Muscle of leg (tissue), 11 donors: ENCODE results near the gene LDLRAD4. TPM values are rescaled to one million over a fixed set of nuclear protein-coding genes. Genes with fewer than 3 reads are reported as not detected.

Experiments used
- DNase-seq: peaks from one replicate; pipeline ENCODE4 v3.0.0; 2013
- H3K27ac ChIP-seq: one replicate; pipeline ENCODE4 v1.5.1; 2013; ENCODE audit warnings: mild to moderate bottlenecking, low read length, control low read depth
- H3K27me3 ChIP-seq: one replicate; pipeline ENCODE4 v1.6.1; 2013; ENCODE audit warnings: low read length; ENCODE audit not compliant: control insufficient read depth, insufficient read depth
- H3K36me3 ChIP-seq: one replicate; pipeline ENCODE4 v1.6.1; 2013; ENCODE audit warnings: low read length; ENCODE audit not compliant: control insufficient read depth, insufficient read depth
- H3K4me1 ChIP-seq: one replicate; pipeline ENCODE4 v1.6.1; 2013; ENCODE audit warnings: low read length; ENCODE audit not compliant: control insufficient read depth, insufficient read depth
- H3K4me3 ChIP-seq: one replicate; pipeline ENCODE4 v1.5.1; 2013; ENCODE audit warnings: low read length, control low read depth
- H3K9me3 ChIP-seq: replicated peaks from 2 replicates; pipeline ENCODE4 v1.6.1; 2013; ENCODE audit warnings: low read depth, low read length; ENCODE audit not compliant: control insufficient read depth
- WGBS: methylation state at CpG from one replicate; pipeline ENCODE4 v1.1.5; 2013; ENCODE audit warnings: missing lambda C conversion rate; ENCODE audit not compliant: insufficient coverage; 5-methylcytosine and 5-hydroxymethylcytosine counted together
- polyA plus RNA-seq, 8 donors: library from polyadenylated mRNA; unstranded; fragments of 120-200 nt; gene quantifications; one replicate each; pipeline versions ENCODE4 v1.2.1 to v1.2.3, GENCODE V29; 2013; ENCODE audit warnings: inconsistent platforms in 1 of 8, low replicate concordance in 1 of 8; ENCODE audit not compliant: insufficient read length in 8 of 8, insufficient read depth in 1 of 8
- total RNA-seq: library from RNA; stranded (reverse); fragments of 120-200 nt; gene quantifications from one replicate; pipeline ENCODE4 v1.2.4, GENCODE V29; 2013

LDLRAD4 gene
- total and polyA plus RNA-seq, 9 donors = 9.0 to 20.8 (median 14.4) TPM

DNA sequence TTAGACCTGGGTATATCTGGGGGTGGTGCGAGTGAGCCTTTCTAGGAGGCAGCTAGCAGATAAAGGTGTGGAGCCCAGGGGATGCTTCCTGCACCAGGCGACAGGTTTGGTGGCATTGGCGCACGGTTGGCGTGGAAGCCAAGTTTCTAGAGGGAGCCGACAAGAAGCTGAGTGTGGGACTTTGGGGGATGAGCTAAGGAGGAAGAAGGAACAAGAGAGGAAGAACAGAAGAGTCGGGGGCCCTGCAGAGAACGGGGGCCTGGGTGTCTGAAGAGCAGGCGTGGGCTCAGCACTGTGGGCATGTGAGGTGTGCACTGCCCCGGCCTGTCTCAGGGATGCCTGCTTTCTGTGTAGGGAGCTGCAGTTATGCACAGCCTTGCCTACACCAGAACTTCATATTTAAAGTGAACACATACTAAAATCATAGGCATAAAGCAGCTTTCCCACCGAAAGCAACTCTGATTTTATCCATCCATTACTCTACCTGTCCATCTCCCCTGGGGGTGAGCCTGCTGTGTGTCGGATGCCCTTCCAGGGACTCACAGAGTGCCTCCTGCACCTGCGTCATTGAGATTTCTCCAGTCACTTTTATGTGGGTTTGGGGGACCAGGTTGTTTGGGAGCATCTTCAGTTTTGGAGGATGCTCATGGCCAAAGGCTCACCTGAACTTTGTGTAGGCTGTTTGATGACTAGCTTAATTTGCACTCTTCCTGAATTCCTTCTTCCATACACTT, 149.7 kb downstream of the LDLRAD4 start:
- DNase-seq = no peak
- no peak overlapping the region for H3K27ac ChIP-seq
- H3K9me3 ChIP-seq = no peaks in the 10 kb centered on the region
- no peaks in the 10 kb centered on the region for H3K4me1 ChIP-seq
- no peaks in the 10 kb centered on the region for H3K36me3 ChIP-seq
- no peak overlapping the region for H3K4me3 ChIP-seq
- no peaks in the 10 kb centered on the region for H3K27me3 ChIP-seq
- 84% methylated on average over 10 of the region's 13 CpGs for WGBS

DNA sequence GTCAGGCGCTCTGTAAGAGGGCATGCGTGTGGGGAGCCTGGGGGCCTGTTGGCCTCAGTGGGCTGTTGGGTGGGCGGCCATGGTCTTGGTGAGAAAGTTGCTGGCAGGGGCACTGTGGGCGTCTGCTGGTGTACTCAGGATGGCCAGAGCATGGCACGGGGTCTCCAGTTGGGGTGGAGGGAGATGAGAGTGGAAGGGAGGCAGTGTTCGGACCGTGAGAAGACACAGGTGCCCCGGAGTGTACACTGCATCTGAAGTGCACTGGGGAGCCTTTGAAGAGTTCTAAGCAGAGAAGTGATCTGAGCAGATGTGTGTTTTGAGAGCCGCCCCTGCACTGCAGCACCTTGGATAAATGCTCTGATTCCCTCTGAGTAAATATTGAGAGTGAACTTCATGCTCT, 150.8 kb downstream of the LDLRAD4 start:
- Histone ChIP-seq H3K9me3 (no peaks in the 10 kb centered on the region), H3K27me3 (no peaks in the 10 kb centered on the region), H3K4me3 (no peak overlapping the region), H3K36me3 (no peaks in the 10 kb centered on the region), H3K27ac (no peak overlapping the region), H3K4me1 (no peaks in the 10 kb centered on the region)
- 71% methylated on average over 7 of the region's 9 CpGs for WGBS
- no peak for DNase-seq

DNA sequence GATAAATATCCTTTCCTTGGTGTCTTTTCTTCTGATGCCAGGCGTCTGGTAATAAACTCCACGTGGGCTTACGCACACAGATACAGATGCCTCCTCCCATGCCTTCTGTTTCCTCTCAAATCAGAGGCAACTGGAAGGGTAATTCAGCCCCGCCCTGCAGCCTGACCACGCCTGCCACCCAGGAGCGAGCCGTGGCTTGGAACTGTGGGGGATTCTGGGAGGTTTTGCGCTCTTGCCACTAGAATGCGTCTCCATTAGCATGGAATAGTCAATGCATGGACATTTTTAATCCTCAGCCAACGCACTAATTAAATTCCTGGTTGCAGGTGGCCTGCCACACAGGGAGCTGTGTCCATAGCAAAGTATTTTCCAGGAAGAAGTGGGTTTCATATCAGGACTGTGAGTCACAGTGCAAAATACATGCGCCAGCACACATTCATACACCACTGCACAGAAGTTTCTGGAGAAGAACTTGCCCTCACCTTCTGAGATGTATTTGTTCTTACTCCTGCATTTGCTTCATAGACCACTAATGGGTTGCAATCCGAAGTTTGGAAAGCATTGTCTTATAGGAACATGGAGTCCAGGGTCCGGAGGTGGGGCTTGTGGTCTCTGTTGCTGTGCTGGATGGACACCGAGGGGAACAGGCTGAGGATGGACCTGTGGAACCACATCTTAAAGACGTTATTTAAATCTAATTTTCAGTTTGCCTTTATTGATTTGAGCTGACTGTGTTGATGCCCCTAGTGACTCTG, 151.4 kb downstream of the LDLRAD4 start:
- WGBS = 68% methylated on average over 10 of the region's 15 CpGs
- H3K9me3 ChIP-seq = no peaks in the 10 kb centered on the region
- DNase-seq = no peak
- no peak overlapping the region for H3K4me3 ChIP-seq
- no peak overlapping the region for H3K27ac ChIP-seq
- H3K4me1 ChIP-seq = peaks cover 2% of the 10 kb centered on the region
- no peaks in the 10 kb centered on the region for H3K36me3 ChIP-seq
- no peaks in the 10 kb centered on the region for H3K27me3 ChIP-seq

DNA sequence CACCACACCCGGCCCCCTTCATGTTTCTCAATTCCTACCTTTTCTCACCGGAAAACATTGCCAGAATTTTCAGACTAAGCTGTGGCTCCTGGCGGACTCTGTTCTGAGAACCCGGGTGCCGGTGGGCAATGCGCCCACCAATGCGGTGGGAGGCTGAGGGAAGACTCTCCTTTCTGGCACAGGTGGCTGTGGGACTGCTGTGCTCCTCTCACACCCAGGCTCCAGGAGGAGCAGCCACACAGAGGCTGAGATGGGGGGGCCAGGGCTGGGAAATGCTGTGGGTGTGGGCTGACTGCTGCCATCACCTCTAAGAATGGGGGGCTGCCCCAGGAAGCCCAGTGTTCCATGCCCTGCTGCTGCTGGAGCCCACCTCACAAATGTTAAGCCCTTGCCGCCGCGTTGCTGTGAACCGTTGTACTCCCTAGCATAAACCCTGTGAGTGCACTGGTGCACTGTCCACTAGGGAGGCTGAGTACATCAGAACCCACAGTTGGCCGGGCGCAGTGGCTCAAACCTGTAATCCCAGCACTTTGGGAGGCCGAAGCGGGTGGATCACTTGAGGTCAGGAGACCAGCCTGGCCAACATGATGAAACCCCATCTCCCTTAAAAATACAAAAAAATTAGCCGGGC, 152.6 kb downstream of the LDLRAD4 start:
- no peak overlapping the region for H3K4me3 ChIP-seq
- H3K4me1 ChIP-seq = peaks cover 6% of the 10 kb centered on the region
- H3K27me3 ChIP-seq = no peaks in the 10 kb centered on the region
- H3K9me3 ChIP-seq = no peaks in the 10 kb centered on the region
- DNase-seq = no peak
- 96% methylated on average over 15 of the region's 16 CpGs for WGBS
- no peaks in the 10 kb centered on the region for H3K36me3 ChIP-seq
- H3K27ac ChIP-seq = no peak overlapping the region

DNA sequence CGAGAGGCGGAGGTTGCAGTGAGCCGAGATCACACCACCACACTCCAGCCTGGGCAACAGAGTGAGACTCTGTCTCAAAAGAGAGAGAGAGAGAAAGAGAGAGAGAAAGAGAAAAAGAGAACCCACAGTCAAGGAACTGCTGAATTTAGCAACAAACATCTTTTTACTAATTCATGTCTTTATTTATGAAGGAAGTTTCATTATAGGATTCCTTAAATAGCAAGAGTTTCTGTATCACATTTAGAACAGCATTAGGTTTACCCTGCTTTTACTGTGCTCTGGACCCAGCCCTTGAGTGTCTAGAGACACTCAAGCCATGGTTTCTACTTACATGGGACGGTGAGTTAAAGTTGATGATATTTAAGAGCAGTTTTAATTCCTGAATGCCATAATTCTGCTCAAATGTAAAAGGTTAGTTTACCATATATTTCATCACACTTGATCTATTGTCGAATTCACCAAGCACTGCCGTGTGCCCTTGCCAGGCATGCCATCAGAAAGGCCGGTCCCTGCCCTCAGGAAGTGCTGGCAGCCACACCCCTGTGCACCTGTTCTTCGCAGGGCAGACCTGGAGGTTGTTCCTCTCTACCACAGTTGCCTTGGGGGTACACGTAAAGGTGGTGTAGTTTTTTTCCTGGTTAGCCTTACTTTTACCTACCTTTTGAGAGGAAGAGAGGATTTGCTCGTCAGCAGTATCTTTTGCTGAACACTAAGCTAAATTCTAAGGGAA, 153.3 kb downstream of the LDLRAD4 start:
- Histone ChIP-seq H3K36me3 (no peaks in the 10 kb centered on the region), H3K27me3 (no peaks in the 10 kb centered on the region), H3K4me3 (no peak overlapping the region), H3K4me1 (peaks cover 10% of the 10 kb centered on the region), H3K9me3 (no peaks in the 10 kb centered on the region), H3K27ac (no peak overlapping the region)
- WGBS = 92% methylated on average over 4 of the region's 10 CpGs
- no peak for DNase-seq

DNA sequence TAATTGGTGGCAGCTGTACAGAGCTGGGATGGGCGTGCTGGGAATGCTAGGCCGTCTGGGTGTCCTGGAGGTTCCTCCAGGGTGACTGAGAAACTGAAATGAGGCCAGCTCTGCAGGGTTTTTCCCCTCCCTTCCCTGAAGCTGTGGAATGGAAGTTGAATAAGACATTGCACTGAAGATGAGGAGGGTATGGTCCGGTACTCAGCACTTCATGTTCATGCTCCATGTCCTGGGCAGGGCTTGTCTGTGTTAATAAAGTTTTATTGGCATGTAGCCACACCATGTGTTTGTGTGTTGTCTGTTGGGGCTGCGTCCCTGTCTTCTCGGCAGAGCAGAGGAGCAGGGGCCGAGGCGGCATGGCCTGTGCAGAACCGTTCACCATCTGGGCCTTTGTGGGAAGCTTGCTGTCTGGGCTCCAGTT, 154.0 kb downstream of the LDLRAD4 start:
- no peak for DNase-seq
- Histone ChIP-seq H3K27ac (no peak overlapping the region), H3K4me1 (peaks cover 17% of the 10 kb centered on the region), H3K4me3 (no peak overlapping the region), H3K27me3 (no peaks in the 10 kb centered on the region), H3K36me3 (no peaks in the 10 kb centered on the region), H3K9me3 (no peaks in the 10 kb centered on the region)
- WGBS = 81% methylated on average over 6 of the region's 8 CpGs

DNA sequence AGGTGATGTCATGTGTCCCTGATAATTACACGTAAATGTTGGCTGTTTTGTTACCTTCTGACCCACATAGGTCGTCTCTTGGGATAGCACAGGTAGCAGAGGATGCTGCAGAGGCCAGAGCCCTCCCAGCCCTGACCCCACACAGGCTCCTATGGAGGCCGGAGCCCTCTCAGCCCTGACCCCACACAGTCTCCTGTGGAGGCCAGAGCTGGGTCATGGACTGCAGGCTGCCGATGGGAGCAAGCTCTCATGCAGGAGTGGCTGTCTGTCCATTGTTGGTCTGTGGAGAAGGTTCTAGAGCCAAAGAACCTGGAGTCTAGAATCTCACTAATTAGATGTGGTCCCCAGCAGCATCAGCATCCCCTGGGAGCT, 155.5 kb downstream of the LDLRAD4 start:
- H3K4me3 ChIP-seq = no peak overlapping the region
- 100% methylated on average over 1 of the region's 4 CpGs for WGBS
- H3K27me3 ChIP-seq = no peaks in the 10 kb centered on the region
- no peak for DNase-seq
- H3K9me3 ChIP-seq = no peaks in the 10 kb centered on the region
- H3K27ac ChIP-seq = no peak overlapping the region
- H3K36me3 ChIP-seq = no peaks in the 10 kb centered on the region
- H3K4me1 ChIP-seq = peaks cover 29% of the 10 kb centered on the region

DNA sequence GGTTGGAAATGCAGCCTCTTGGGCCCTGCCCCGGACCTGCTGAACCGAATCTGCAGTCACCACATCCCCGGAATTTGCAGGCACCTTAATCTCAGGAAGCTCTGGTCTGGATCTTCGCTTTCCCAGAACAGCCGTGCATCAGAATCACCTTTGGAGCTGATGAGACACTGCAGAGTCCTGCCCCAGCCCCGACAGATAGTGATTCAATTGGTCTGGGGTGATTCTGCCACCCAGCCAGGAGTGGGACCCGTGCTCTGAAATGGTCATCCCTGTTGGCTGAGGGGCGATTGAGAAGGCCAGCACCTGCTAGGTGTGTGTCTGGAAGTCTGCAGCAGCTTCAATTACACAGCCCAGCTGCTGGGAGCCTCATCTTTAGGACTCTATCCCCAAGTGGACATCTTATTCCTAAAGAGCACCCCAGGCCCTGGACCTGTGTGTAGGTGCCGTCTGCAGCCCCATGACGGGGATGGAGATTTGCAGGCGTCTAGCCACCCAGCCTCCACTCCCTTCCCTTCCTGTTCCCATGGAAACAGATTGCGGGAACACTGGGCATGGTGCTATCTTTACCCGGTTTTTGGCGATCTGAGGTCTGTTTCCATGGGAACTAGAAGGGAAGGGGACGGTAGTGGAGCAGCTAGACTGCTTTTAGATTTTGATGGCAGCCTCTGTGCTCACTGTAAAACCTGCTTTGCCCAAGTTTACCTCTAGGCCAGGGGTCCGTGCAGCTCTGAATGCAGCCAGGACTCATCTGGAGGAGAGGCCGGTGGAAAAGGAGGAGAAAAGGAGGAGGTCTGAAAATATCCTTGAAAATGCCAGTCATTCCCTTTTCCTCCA, 156.1 kb downstream of the LDLRAD4 start:
- Histone ChIP-seq H3K27me3 (no peaks in the 10 kb centered on the region), H3K27ac (peak overlapping the region; percentile 47), H3K9me3 (no peaks in the 10 kb centered on the region), H3K4me1 (peaks cover 35% of the 10 kb centered on the region), H3K36me3 (no peaks in the 10 kb centered on the region), H3K4me3 (no peak overlapping the region)
- DNase-seq = peak; percentile 55
- WGBS = 83% methylated on average over 10 of the region's 17 CpGs

DNA sequence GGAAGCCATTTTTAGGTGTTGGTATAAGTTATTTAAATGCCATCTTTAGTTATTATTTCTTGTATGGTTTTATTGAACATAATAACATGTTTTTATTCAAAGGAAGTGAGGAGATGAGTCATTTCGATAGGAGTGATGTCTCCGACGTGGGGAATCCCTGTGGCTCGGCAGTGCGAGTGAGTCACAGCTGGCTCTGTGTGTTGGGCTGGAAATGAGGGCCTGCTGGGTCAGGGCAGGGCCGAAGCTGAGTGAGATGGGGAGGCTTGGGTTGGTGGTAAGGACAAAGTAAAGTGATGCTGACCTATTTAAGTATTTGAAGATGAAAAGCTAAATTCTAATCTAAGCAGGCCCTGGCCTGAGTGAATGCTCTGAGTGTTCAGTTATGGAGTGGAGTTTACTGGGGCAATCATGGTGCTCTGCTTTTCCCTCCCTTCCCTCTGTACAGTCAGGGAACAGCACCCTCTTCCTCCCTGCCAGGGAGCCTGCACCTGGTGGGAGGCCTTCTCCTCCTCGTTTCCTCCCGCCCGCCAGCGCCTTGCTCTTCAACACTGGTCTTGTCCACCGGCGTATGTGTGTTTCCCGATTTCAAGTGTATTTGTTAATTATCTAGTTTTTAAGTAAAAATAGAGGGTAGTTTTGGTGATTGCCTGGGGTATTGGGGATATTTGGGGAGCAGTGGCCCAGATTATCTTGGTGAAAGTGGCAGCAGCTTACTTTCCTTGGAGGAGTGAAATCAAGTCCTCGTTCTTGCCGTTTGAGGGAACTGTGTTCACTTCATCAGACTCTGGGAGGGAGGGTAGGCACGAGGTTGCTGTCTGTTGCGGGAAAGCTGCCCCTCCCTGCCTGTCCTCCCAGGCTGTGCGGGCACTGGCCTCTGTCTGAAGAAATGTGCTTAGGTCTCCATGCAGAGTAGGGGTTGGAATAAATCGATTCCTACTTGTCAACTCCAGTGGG, 157.0 kb downstream of the LDLRAD4 start:
- Histone ChIP-seq H3K27me3 (no peaks in the 10 kb centered on the region), H3K36me3 (no peaks in the 10 kb centered on the region), H3K27ac (peak overlapping the region; percentile 47), H3K4me3 (no peak overlapping the region), H3K9me3 (no peaks in the 10 kb centered on the region), H3K4me1 (peaks cover 43% of the 10 kb centered on the region)
- 44% methylated on average over 8 of the region's 19 CpGs for WGBS
- DNase-seq = peak; percentile 85
